A673 (cell line): Measurements from ENCODE around the gene USP16.

ENCODE experiments used
- EZH2 ChIP-seq: fragments of 200-600 bp; sonication (generic); IDR thresholded peaks from 2 replicates; pipeline ENCODE4 v1.6.1; 2017; ENCODE audit warnings: borderline replicate concordance, low read depth, mild to moderate bottlenecking, mixed read lengths, antibody characterized with exemption, low read length; ENCODE audit not compliant: poor library complexity, severe bottlenecking
- TF ChIP-seq, protein P1 (sequence below): fragments of 300-800, 200-600 bp; sonication (generic); conservative IDR thresholded peaks from 2 replicates; pipeline ENCODE4 v1.5.1; 2017; ENCODE audit warnings: low read depth, mild to moderate bottlenecking, antibody characterized with exemption, low read length, moderate library complexity, mixed read lengths

- no peak for TF ChIP-seq EZH2
- TF ChIP-seq, protein P1, sequence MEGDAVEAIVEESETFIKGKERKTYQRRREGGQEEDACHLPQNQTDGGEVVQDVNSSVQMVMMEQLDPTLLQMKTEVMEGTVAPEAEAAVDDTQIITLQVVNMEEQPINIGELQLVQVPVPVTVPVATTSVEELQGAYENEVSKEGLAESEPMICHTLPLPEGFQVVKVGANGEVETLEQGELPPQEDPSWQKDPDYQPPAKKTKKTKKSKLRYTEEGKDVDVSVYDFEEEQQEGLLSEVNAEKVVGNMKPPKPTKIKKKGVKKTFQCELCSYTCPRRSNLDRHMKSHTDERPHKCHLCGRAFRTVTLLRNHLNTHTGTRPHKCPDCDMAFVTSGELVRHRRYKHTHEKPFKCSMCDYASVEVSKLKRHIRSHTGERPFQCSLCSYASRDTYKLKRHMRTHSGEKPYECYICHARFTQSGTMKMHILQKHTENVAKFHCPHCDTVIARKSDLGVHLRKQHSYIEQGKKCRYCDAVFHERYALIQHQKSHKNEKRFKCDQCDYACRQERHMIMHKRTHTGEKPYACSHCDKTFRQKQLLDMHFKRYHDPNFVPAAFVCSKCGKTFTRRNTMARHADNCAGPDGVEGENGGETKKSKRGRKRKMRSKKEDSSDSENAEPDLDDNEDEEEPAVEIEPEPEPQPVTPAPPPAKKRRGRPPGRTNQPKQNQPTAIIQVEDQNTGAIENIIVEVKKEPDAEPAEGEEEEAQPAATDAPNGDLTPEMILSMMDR = no peak
Observed at GRCh38 chr21:29022166-29022565, 2.3 kb upstream of the USP16 start.
